ENCODE measurements around the gene KREMEN2.

- no peak for TF ChIP-seq CTCF (IDR thresholded peaks at IDR 0.05; ENCODE audit: low read depth, low read length, missing input control)
- TF ChIP-seq MAX (IDR thresholded peaks at IDR 0.05): no peak
- no peak for TF ChIP-seq TAF1 (conservative IDR thresholded peaks at IDR 0.05)
- TF ChIP-seq GABPA (IDR thresholded peaks at IDR 0.05 in 1 of 2, conservative IDR thresholded peaks at IDR 0.05 in 1 of 2): no peak
- TF ChIP-seq ATF3 (IDR thresholded peaks at IDR 0.05): no peak
- no peak for TF ChIP-seq YY1 (IDR thresholded peaks at IDR 0.05)
Observed at GRCh38 chr16:3012828-3013420, 48.8 kb downstream of the KREMEN2 start, which contains the start of gene CLDN9.
